Measurements from ENCODE around the gene TMEM258.

The TMEM258 gene

DNA sequence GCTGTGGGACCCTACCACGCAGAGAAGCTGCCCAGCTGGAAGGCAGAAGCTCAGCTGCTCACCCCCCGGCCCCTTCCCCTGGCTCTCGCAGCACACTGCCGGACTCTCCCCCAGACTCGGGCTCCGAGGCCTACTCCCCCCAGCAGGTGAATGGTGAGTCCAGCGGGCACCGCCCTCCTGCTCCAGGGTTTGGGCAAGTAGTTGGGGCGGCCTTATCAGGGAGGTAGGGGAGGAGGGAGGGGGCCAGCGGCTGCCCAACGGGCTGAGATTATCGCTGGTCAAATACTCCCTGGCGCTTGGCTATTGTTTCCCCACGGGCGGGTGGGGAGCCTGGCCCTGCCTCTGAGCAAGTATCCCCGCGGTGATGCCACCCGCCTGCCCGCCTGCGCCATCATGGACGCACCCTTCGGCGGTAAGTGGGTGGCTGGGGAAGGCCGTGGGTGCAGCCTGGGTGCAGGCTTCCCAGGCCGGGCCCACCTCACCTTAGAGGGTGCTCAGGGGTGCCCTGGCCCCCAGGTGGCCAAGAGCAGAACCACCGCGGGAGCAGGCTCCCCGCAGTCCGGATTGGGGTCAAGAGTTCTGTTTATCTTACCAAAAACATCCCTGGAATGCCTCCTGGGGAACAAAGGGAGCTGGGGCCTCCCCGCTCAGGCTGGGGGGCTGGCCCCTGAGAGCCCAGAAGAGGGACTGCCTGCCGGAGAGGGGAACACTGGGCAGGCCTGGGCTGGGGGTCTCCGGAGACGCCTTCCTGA lies 23.1 kb downstream of the TMEM258 start:
- no peak overlapping the region for H3K14ac ChIP-seq (ENCODE audit: low read length in 2 of 2)
- H3K9ac ChIP-seq (ENCODE audit: low read length) = no peak overlapping the region
- peaks cover 79% of the 10 kb centered on the region for H3K4me1 ChIP-seq (ENCODE audit: control insufficient read depth, insufficient read depth, low read depth, low read length)
- H3K27me3 ChIP-seq (ENCODE audit: control insufficient read depth in 1 of 2, insufficient read depth in 1 of 2, low read length in 2 of 2) = peaks cover 0 to 18% of the 10 kb centered on the region in 2 experiments
- peak overlapping the region; percentile 44 for H4K91ac ChIP-seq (ENCODE audit: low read length)
- H2BK120ac ChIP-seq (ENCODE audit: low read depth, low read length) = no peak overlapping the region
- peak; percentile 29 for DNase-seq
- WGBS = 77% methylated on average over 30 of the region's 33 CpGs
- H2BK15ac ChIP-seq (ENCODE audit: low read depth, poor library complexity, severe bottlenecking) = peak overlapping the region; percentile 9
- no peak overlapping the region for H2AFZ ChIP-seq (ENCODE audit: low read depth, low read length)
- H3K23ac ChIP-seq (ENCODE audit: low read length in 2 of 2) = peak overlapping the region in 1 of 2 experiments; percentile 29
- H2BK12ac ChIP-seq (ENCODE audit: low read length in 2 of 2) = peak overlapping the region in 1 of 2 experiments; percentile 49
- H3K18ac ChIP-seq (ENCODE audit: low read depth in 1 of 2, low read length in 2 of 2) = peak overlapping the region; percentile 58 to 64
- peak overlapping the region; percentile 95 for H2AK5ac ChIP-seq (ENCODE audit: low read length, severe bottlenecking)
- peaks cover 15% of the 10 kb centered on the region for H3K79me1 ChIP-seq (replicated peaks; ENCODE audit: low read length, poor library complexity, severe bottlenecking)
- H3K4me3 ChIP-seq (ENCODE audit: insufficient read depth in 1 of 2, low read depth in 1 of 2, low read length in 2 of 2) = peak overlapping the region in 1 of 2 experiments; percentile 16
- H4K8ac ChIP-seq (ENCODE audit: low read length) = peak overlapping the region; percentile 74
- peak overlapping the region; percentile 67 for H2BK5ac ChIP-seq (ENCODE audit: low read depth, low read length, poor library complexity, severe bottlenecking)
- H3K4ac ChIP-seq (ENCODE audit: low read depth in 1 of 2, low read length in 2 of 2) = peak overlapping the region; percentile 32 to 83
- no peaks in the 10 kb centered on the region for H3K9me3 ChIP-seq (ENCODE audit: control insufficient read depth, low read length)
- peaks cover 0 to 32% of the 10 kb centered on the region in 2 experiments for H3K36me3 ChIP-seq (ENCODE audit: control insufficient read depth in 1 of 2, insufficient read depth in 2 of 2, low read depth in 1 of 2, low read length in 2 of 2)
- H3K4me2 ChIP-seq (ENCODE audit: low read length, poor library complexity, severe bottlenecking) = peak overlapping the region; percentile 66
- H3K27ac ChIP-seq (ENCODE audit: low read length, poor library complexity, severe bottlenecking) = peak overlapping the region; percentile 25

DNA sequence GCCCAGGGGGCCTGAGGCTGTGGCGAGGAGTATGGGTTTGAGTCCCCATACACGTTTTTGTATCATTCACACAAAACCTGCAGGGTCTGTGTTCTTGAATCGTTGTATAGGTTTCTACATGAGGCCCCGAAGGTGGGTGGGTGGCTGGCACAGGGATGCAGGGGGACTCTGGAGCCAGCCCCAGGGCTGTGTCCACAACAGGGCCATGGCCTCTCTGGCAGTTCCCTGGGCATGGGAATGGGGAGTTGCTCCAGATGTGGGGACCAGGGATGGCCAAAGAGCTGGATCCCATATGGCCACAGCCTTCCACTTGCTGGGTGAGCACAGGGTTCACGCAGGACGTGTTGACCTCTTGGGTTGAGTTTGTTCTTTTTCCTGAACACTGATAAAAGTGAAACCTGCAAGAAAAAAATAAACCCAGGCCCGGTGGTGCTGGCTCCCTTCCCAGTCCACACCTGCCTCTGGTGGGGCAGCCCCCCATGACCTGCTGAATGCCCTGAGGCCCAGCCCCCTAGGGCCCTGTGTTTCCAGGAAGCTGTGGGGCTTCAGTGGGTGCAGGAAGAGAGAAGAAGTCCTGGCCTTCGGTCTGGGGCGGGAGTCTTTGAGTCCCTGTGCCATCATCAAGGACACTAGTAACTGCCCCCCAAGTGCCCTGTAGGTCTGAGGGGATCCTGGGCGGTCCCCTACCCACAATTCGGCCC lies 23.9 kb downstream of the TMEM258 start:
- H2BK120ac ChIP-seq (ENCODE audit: low read depth, low read length) = no peak overlapping the region
- peak overlapping the region; percentile 53 for H4K8ac ChIP-seq (ENCODE audit: low read length)
- H2AFZ ChIP-seq (ENCODE audit: low read depth, low read length) = no peak overlapping the region
- no peak overlapping the region for H3K18ac ChIP-seq (ENCODE audit: low read depth in 1 of 2, low read length in 2 of 2)
- H2BK5ac ChIP-seq (ENCODE audit: low read depth, low read length, poor library complexity, severe bottlenecking) = no peak overlapping the region
- no peak overlapping the region for H3K27ac ChIP-seq (ENCODE audit: low read length, poor library complexity, severe bottlenecking)
- H3K4me1 ChIP-seq (ENCODE audit: control insufficient read depth, insufficient read depth, low read depth, low read length) = peaks cover 85% of the 10 kb centered on the region
- no peak overlapping the region for H3K4me3 ChIP-seq (ENCODE audit: insufficient read depth in 1 of 2, low read depth in 1 of 2, low read length in 2 of 2)
- no peak overlapping the region for H3K9ac ChIP-seq (ENCODE audit: low read length)
- peaks cover 0 to 25% of the 10 kb centered on the region in 2 experiments for H3K27me3 ChIP-seq (ENCODE audit: control insufficient read depth in 1 of 2, insufficient read depth in 1 of 2, low read length in 2 of 2)
- H3K9me3 ChIP-seq (ENCODE audit: control insufficient read depth, low read length) = no peaks in the 10 kb centered on the region
- H3K36me3 ChIP-seq (ENCODE audit: control insufficient read depth in 1 of 2, insufficient read depth in 2 of 2, low read depth in 1 of 2, low read length in 2 of 2) = peaks cover 0 to 28% of the 10 kb centered on the region in 2 experiments
- H4K91ac ChIP-seq (ENCODE audit: low read length) = no peak overlapping the region
- 90% methylated on average over 10 of the region's 11 CpGs for WGBS
- no peak overlapping the region for H3K4me2 ChIP-seq (ENCODE audit: low read length, poor library complexity, severe bottlenecking)
- no peak overlapping the region for H3K14ac ChIP-seq (ENCODE audit: low read length in 2 of 2)
- H3K23ac ChIP-seq (ENCODE audit: low read length in 2 of 2) = no peak overlapping the region
- H3K79me1 ChIP-seq (replicated peaks; ENCODE audit: low read length, poor library complexity, severe bottlenecking) = peaks cover 17% of the 10 kb centered on the region
- no peak for DNase-seq
- H3K4ac ChIP-seq (ENCODE audit: low read depth in 1 of 2, low read length in 2 of 2) = peak overlapping the region in 1 of 2 experiments; percentile 83
- peak overlapping the region in 1 of 2 experiments; percentile 38 for H2BK12ac ChIP-seq (ENCODE audit: low read length in 2 of 2)
- H2BK15ac ChIP-seq (ENCODE audit: low read depth, poor library complexity, severe bottlenecking) = no peak overlapping the region
- H2AK5ac ChIP-seq (ENCODE audit: low read length, severe bottlenecking) = peak overlapping the region; percentile 95

DNA sequence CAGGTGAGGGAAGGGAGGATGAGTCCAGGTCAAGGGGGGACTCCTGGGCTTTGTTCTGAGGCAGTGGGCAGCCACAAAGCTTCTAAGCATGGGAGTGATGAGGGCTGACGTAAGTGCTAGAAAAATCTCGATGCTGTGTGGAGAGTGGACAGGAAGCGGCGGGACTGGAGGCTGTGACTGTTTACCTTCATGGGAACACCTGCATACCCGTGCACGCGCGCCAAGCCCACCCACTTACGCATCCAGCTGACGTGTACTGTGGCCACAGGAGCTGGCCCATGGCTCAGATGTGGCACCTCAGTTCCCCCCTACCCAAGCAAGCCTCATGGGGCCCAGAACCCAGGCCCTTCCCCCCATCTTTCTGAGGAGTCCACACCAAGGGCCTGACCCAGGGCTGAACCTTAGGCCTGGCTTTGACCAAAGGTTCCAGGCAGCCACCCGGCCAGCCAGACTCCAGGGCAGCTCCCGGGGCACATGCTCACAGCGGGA lies 26.0 kb downstream of the TMEM258 start:
- Histone ChIP-seq H3K27ac (ENCODE audit: low read length, poor library complexity, severe bottlenecking) (peak overlapping the region; percentile 75), H3K4me3 (ENCODE audit: insufficient read depth in 1 of 2, low read depth in 1 of 2, low read length in 2 of 2) (no peak overlapping the region), H2BK15ac (ENCODE audit: low read depth, poor library complexity, severe bottlenecking) (peak overlapping the region; percentile 44), H4K91ac (ENCODE audit: low read length) (peak overlapping the region; percentile 48), H4K8ac (ENCODE audit: low read length) (peak overlapping the region; percentile 32), H3K9me3 (ENCODE audit: control insufficient read depth, low read length) (no peaks in the 10 kb centered on the region), H2BK120ac (ENCODE audit: low read depth, low read length) (no peak overlapping the region), H3K36me3 (ENCODE audit: control insufficient read depth in 1 of 2, insufficient read depth in 2 of 2, low read depth in 1 of 2, low read length in 2 of 2) (peaks cover 0 to 12% of the 10 kb centered on the region in 2 experiments), H2AFZ (ENCODE audit: low read depth, low read length) (no peak overlapping the region), H3K18ac (ENCODE audit: low read depth in 1 of 2, low read length in 2 of 2) (no peak overlapping the region), H3K4me1 (ENCODE audit: control insufficient read depth, insufficient read depth, low read depth, low read length) (peaks cover 84% of the 10 kb centered on the region), H3K4ac (ENCODE audit: low read depth in 1 of 2, low read length in 2 of 2) (peak overlapping the region in 1 of 2 experiments; percentile 35), H3K4me2 (ENCODE audit: low read length, poor library complexity, severe bottlenecking) (no peak overlapping the region), H2AK5ac (ENCODE audit: low read length, severe bottlenecking) (peak overlapping the region; percentile 98), H2BK12ac (ENCODE audit: low read length in 2 of 2) (peak overlapping the region in 1 of 2 experiments; percentile 18), H2BK5ac (ENCODE audit: low read depth, low read length, poor library complexity, severe bottlenecking) (peak overlapping the region; percentile 6), H3K9ac (ENCODE audit: low read length) (no peak overlapping the region), H3K14ac (ENCODE audit: low read length in 2 of 2) (peak overlapping the region in 1 of 2 experiments; percentile 55), H3K23ac (ENCODE audit: low read length in 2 of 2) (no peak overlapping the region), H3K79me1 (replicated peaks; ENCODE audit: low read length, poor library complexity, severe bottlenecking) (peaks cover 24% of the 10 kb centered on the region), H3K27me3 (ENCODE audit: control insufficient read depth in 1 of 2, insufficient read depth in 1 of 2, low read length in 2 of 2) (peaks cover 0 to 46% of the 10 kb centered on the region in 2 experiments)
- 56% methylated on average over 12 of the region's 13 CpGs for WGBS
- peak; percentile 62 for DNase-seq
